Measurements from ENCODE around the gene ZCCHC4.
A peak's percentile ranks its signal among the peaks of the same experiment; 100 is the strongest.
"Not testable (repeated sequence)": the region's sequence is repeated elsewhere in the genome, so short reads cannot be mapped to it uniquely, and the experiment has no call there.

Gene ZCCHC4

GRCh38 chr4:25310066-25310802 lies 2.3 kb upstream of the ZCCHC4 start:
- no peak for DNase-seq
- H3K36me3 ChIP-seq, result peaks cover 6% of the 10 kb centered on the region
- H3K9me3 ChIP-seq, result no peaks in the 10 kb centered on the region
- H3K4me1 ChIP-seq, result no peaks in the 10 kb centered on the region; the same call in 1 of the 2 replicates
- H3K27me3 ChIP-seq, result no peaks in the 10 kb centered on the region
- TF ChIP-seq CTCF (IDR thresholded peaks at IDR 0.05; ENCODE audit: low read depth, low read length), result no peak
- H3K4me3 ChIP-seq (ENCODE audit: low read depth, low read length), result no peak overlapping the region

DNA sequence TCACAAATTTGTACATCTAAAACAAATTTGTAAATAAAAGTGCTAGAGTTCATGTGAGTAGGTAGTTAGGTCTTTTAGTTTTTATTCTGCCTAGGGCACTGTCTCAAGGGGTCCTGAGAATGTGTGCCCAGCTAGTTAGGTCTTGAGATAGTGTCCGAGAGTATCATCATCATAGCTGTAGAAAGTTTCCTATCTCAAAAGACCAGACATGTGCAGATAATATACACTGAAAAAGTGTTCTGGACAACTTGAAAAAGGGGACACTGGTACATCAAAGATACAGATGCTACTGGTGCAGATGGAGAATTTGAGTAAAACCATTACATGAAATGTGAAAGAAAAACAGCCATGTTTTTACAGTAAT lies 1.8 kb upstream of the ZCCHC4 start:
- TF ChIP-seq CTCF (IDR thresholded peaks at IDR 0.05; ENCODE audit: low read depth, low read length), result no peak
- no peaks in the 10 kb centered on the region; the same call in 1 of the 2 replicates for H3K4me1 ChIP-seq
- H3K36me3 ChIP-seq, result peaks cover 6% of the 10 kb centered on the region
- H3K4me3 ChIP-seq (ENCODE audit: low read depth, low read length), result no peak overlapping the region
- no peaks in the 10 kb centered on the region for H3K9me3 ChIP-seq
- no peak for DNase-seq
- no peaks in the 10 kb centered on the region for H3K27me3 ChIP-seq

- Histone ChIP-seq H3K4me3 (ENCODE audit: low read depth, low read length) (peak overlapping the region; percentile 100), H3K36me3 (peaks cover 13% of the 10 kb centered on the region), H3K27me3 (no peaks in the 10 kb centered on the region), H3K4me1 (no peaks in the 10 kb centered on the region; the same call in 1 of the 2 replicates), H3K9me3 (no peaks in the 10 kb centered on the region)
- TF ChIP-seq CTCF (IDR thresholded peaks at IDR 0.05; ENCODE audit: low read depth, low read length), result no peak
- no peak for DNase-seq
Observed at GRCh38 chr4:25313201-25313895, 774 bp downstream of the ZCCHC4 start.

GRCh38 chr4:25320336-25320735 lies 7.8 kb downstream of the ZCCHC4 start:
- TF ChIP-seq CTCF (IDR thresholded peaks at IDR 0.05; ENCODE audit: low read depth, low read length), result no peak
- Histone ChIP-seq H3K4me3 (ENCODE audit: low read depth, low read length) (no peak overlapping the region), H3K9me3 (no peaks in the 10 kb centered on the region), H3K4me1 (no peaks in the 10 kb centered on the region; the same call in 1 of the 2 replicates), H3K27me3 (no peaks in the 10 kb centered on the region), H3K36me3 (peaks cover 7% of the 10 kb centered on the region)
- no peak for DNase-seq

GRCh38 chr4:25320773-25321172 lies 8.2 kb downstream of the ZCCHC4 start:
- peaks cover 7% of the 10 kb centered on the region for H3K36me3 ChIP-seq
- no peaks in the 10 kb centered on the region for H3K27me3 ChIP-seq
- DNase-seq, result no peak
- no peaks in the 10 kb centered on the region for H3K9me3 ChIP-seq
- no peaks in the 10 kb centered on the region; the same call in 1 of the 2 replicates for H3K4me1 ChIP-seq
- no peak for TF ChIP-seq CTCF (IDR thresholded peaks at IDR 0.05; ENCODE audit: low read depth, low read length)
- H3K4me3 ChIP-seq (ENCODE audit: low read depth, low read length), result no peak overlapping the region

GRCh38 chr4:25321703-25322102 lies 9.1 kb downstream of the ZCCHC4 start:
- peaks cover 3% of the 10 kb centered on the region for H3K36me3 ChIP-seq
- no peaks in the 10 kb centered on the region; the same call in 1 of the 2 replicates for H3K4me1 ChIP-seq
- H3K27me3 ChIP-seq, result no peaks in the 10 kb centered on the region
- H3K4me3 ChIP-seq (ENCODE audit: low read depth, low read length), result no peak overlapping the region
- H3K9me3 ChIP-seq, result no peaks in the 10 kb centered on the region
- no peak for TF ChIP-seq CTCF (IDR thresholded peaks at IDR 0.05; ENCODE audit: low read depth, low read length)
- DNase-seq, result no peak

- H3K27me3 ChIP-seq; H3K4me3 ChIP-seq (ENCODE audit: low read depth, low read length); H3K4me1 ChIP-seq; H3K9me3 ChIP-seq; H3K36me3 ChIP-seq; DNase-seq: not testable (repeated sequence)
Observed at GRCh38 chr4:25328463-25328862, 15.9 kb downstream of the ZCCHC4 start.
